SKM-1 (cell line): ENCODE results near the gene KRTAP4-2.
"Not testable (repeated sequence)": the region's sequence is repeated elsewhere in the genome, so short reads cannot be mapped to it uniquely, and the experiment has no call there.

ENCODE experiments used
- DNase-seq: peaks from one replicate; lab custom pipeline; 2025; ENCODE audit not compliant: unreplicated experiment; lab: John Stamatoyannopoulos, UW

KRTAP4-2 gene

GRCh38 chr17:41163828-41164227 lies 14.2 kb downstream of the KRTAP4-2 start:
- DNase-seq, result no peak

- DNase-seq, result no peak
Observed at GRCh38 chr17:41160648-41161047, 17.4 kb downstream of the KRTAP4-2 start, which contains the start of gene KRTAP4-4. Gene KRTAP4-4 (minus strand): TSS chr17:41160748. CDS start chr17:41160691, 57 bp downstream.

GRCh38 chr17:41160190-41160589 lies 17.8 kb downstream of the KRTAP4-2 start:
- DNase-seq, result not testable (repeated sequence)

GRCh38 chr17:41153856-41154255 lies 24.2 kb downstream of the KRTAP4-2 start:
- no peak for DNase-seq

GRCh38 chr17:41151525-41151924 lies 26.5 kb downstream of the KRTAP4-2 start:
- DNase-seq, result no peak

- DNase-seq, result no peak
Observed at GRCh38 chr17:41150026-41150425, 28.0 kb downstream of the KRTAP4-2 start.

- no peak for DNase-seq
Observed at GRCh38 chr17:41149652-41149985, 28.4 kb downstream of the KRTAP4-2 start, which contains the start of gene KRTAP4-5. Gene KRTAP4-5 (minus strand): TSS chr17:41149825. CDS start chr17:41149767, 58 bp downstream.

- DNase-seq, result not testable (repeated sequence)
Observed at GRCh38 chr17:41148971-41149651, 28.9 kb downstream of the KRTAP4-2 start.

GRCh38 chr17:41147531-41148204 lies 30.4 kb downstream of the KRTAP4-2 start:
- DNase-seq, result no peak

GRCh38 chr17:41145261-41145660 lies 32.8 kb downstream of the KRTAP4-2 start:
- DNase-seq, result no peak

- DNase-seq, result no peak
Observed at GRCh38 chr17:41144846-41145245, 33.2 kb downstream of the KRTAP4-2 start.

- no peak for DNase-seq
Observed at GRCh38 chr17:41141361-41141760, 36.7 kb downstream of the KRTAP4-2 start.

GRCh38 chr17:41140360-41141131 lies 37.5 kb downstream of the KRTAP4-2 start, which contains the start of gene KRTAP4-6:
Gene KRTAP4-6 (minus strand): TSS chr17:41140544. CDS start chr17:41140487, 57 bp downstream.
- DNase-seq, result no peak

GRCh38 chr17:41139865-41140264 lies 38.2 kb downstream of the KRTAP4-2 start:
- DNase-seq, result not testable (repeated sequence)

GRCh38 chr17:41133880-41134735 lies 43.9 kb downstream of the KRTAP4-2 start:
- DNase-seq, result no peak

- no peak for DNase-seq
Observed at GRCh38 chr17:41131979-41132378, 46.0 kb downstream of the KRTAP4-2 start.
